Keratinocyte (primary cell): Measurements from ENCODE around the gene CCDC174. TPM values are rescaled to one million over a fixed set of nuclear protein-coding genes. Genes with fewer than 3 reads are reported as not detected.
"Not testable (repeated sequence)": the region's sequence is repeated elsewhere in the genome, so short reads cannot be mapped to it uniquely, and the experiment has no call there.

ENCODE experiments used
- DNase-seq: peaks from one replicate; pipeline ENCODE4 v3.0.0-alpha.2; 2011; ENCODE audit warnings: low read depth, missing footprints, low spot score
- FAIRE-seq: peaks from 2 replicates; lab custom pipeline; 2011; peaks lifted over from hg19 to GRCh38; lab: Jason Lieb, UNC
- H2AFZ ChIP-seq: 2 replicates; pipeline ENCODE4 v1.6.0; 2012; ENCODE audit warnings: low read length, control low read depth, inconsistent platforms; ENCODE audit not compliant: control insufficient read depth
- H3K27ac ChIP-seq: 2 replicates; pipeline ENCODE4 v1.5.1; 2011; ENCODE audit warnings: low read length; ENCODE audit not compliant: control insufficient read depth, insufficient read depth
- H3K27me3 ChIP-seq: 3 replicates; pipeline ENCODE4 v1.6.0; 2011; ENCODE audit warnings: low read length; ENCODE audit not compliant: control insufficient read depth, insufficient read depth; ENCODE audit errors: extremely low read depth
- H3K36me3 ChIP-seq, 2 experiments: 2 replicates in 1 of 2; 3 replicates in 1 of 2; pipeline ENCODE4 v1.5.1; 2011; ENCODE audit warnings: low read length in 2 of 2, mild to moderate bottlenecking in 1 of 2; ENCODE audit not compliant: control insufficient read depth in 2 of 2, insufficient read depth in 2 of 2; ENCODE audit errors: extremely low read depth in 1 of 2
- H3K4me1 ChIP-seq: 3 replicates; pipeline ENCODE4 v1.5.1; 2011; ENCODE audit warnings: low read length; ENCODE audit not compliant: control insufficient read depth, insufficient read depth; ENCODE audit errors: extremely low read depth
- H3K4me2 ChIP-seq: 3 replicates; pipeline ENCODE4 v1.6.0; 2011; ENCODE audit warnings: low read depth, low read length; ENCODE audit not compliant: control insufficient read depth, insufficient read depth; ENCODE audit errors: extremely low read depth
- H3K4me3 ChIP-seq, 3 experiments: fragments of 200-600 bp in 1 of 3; sonication (generic) in 1 of 3; 2 replicates in 2 of 3; 3 replicates in 1 of 3; pipeline ENCODE4 v1.5.1; 2011 to 2016; ENCODE audit warnings: low read length in 3 of 3, mild to moderate bottlenecking in 3 of 3, control low read depth in 2 of 3, inconsistent platforms in 1 of 3, low read depth in 1 of 3, mixed read lengths in 1 of 3, mixed run types in 1 of 3, moderate library complexity in 1 of 3; ENCODE audit not compliant: control insufficient read depth in 2 of 3, insufficient read depth in 2 of 3; ENCODE audit errors: extremely low read depth in 1 of 3
- H3K79me2 ChIP-seq: 2 replicates; pipeline ENCODE4 v1.6.0; 2012; ENCODE audit warnings: low read length; ENCODE audit not compliant: control insufficient read depth, insufficient read depth
- H3K9ac ChIP-seq: 3 replicates; pipeline ENCODE4 v1.6.0; 2011; ENCODE audit warnings: low read length; ENCODE audit not compliant: control insufficient read depth, insufficient read depth; ENCODE audit errors: extremely low read depth
- H3K9me1 ChIP-seq: 3 replicates; pipeline ENCODE4 v1.6.0; 2011; ENCODE audit warnings: low read length; ENCODE audit not compliant: control insufficient read depth, insufficient read depth; ENCODE audit errors: extremely low read depth
- H3K9me3 ChIP-seq: 2 replicates; pipeline ENCODE4 v1.5.1; 2012; ENCODE audit warnings: low read depth, low read length; ENCODE audit not compliant: control insufficient read depth
- H4K20me1 ChIP-seq: 3 replicates; pipeline ENCODE4 v1.6.0; 2011; ENCODE audit warnings: low read length; ENCODE audit not compliant: control insufficient read depth, insufficient read depth; ENCODE audit errors: extremely low read depth
- EZH2 ChIP-seq: IDR thresholded peaks from one replicate; pipeline ENCODE4 v1.6.1; 2012; ENCODE audit warnings: inconsistent platforms, mild to moderate bottlenecking, low read length, moderate library complexity
- dilution Hi-C: fragments of 300-500 bp; cut with MboI; formaldehyde crosslinking; loops from one replicate; pipeline ENCODE4 v1.7.0; 2020; ENCODE audit warnings: low sequenced_read_pairs; ENCODE audit not compliant: extremely low pct_ligation_motif_present
- polyA plus RNA-seq, 5 experiments: library from polyadenylated mRNA; depleted of rRNA in 3 of 5; stranded (reverse) in 3 of 5; stranded (forward) in 1 of 5; unstranded in 1 of 5; fragments of >200 nt; gene quantifications; 1 replicate in 1 of 5; 2 replicates in 3 of 5; 3 replicates in 1 of 5; pipeline versions ENCODE4 v1.2.1 to v1.2.3, GENCODE V29; 2011 to 2012; ENCODE audit warnings: missing spikeins in 2 of 5, low read depth in 1 of 5, low replicate concordance in 1 of 5
- TF ChIP-seq, protein P1 (sequence below), 3 experiments: IDR thresholded peaks in 1 of 3; conservative IDR thresholded peaks in 1 of 3; optimal IDR thresholded peaks in 1 of 3; 2 replicates in 2 of 3; 3 replicates in 1 of 3; pipeline versions ENCODE3 to v1.5.1; 2011; ENCODE audit warnings: low read length in 3 of 3, mild to moderate bottlenecking in 3 of 3, moderate library complexity in 2 of 3, control low read depth in 1 of 3, inconsistent platforms in 1 of 3; ENCODE audit not compliant: insufficient read depth in 2 of 3; ENCODE audit errors: extremely low read depth in 1 of 3

CCDC174 gene
- polyA plus RNA-seq, 1 donor (not counting 4 experiments of a cell fraction or from before 2014, with no cell fraction given): 6.2 TPM

DNA sequence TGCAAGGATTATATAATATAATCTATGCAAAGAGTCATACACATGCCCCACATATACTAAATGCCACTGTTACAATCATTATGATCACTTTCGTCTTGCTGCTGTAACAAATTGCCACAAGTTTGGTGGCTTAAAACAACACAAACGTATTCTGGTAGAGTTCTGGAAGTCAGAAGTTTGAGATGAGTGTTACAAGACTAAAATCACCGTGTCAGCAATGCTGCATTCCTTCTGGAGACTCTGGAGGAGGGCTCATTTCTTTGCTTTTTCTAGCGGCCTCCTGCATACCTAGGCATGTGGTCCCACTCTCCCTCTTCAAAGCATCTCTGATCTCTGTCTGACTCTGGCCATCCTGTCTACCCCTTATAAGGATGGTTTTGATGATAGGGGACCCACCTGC, 1.4 kb upstream of the CCDC174 start:
- Histone ChIP-seq H3K27me3 (no peaks in the 10 kb centered on the region), H4K20me1 (no peaks in the 10 kb centered on the region), H3K79me2 (peaks cover 22% of the 10 kb centered on the region), H2AFZ (no peak overlapping the region), H3K9me1 (no peaks in the 10 kb centered on the region), H3K36me3 (peaks cover 2 to 4% of the 10 kb centered on the region in 2 experiments), H3K4me3 (no peak overlapping the region), H3K27ac (no peak overlapping the region), H3K4me2 (peak overlapping the region; percentile 76), H3K4me1 (peaks cover 10% of the 10 kb centered on the region), H3K9me3 (no peaks in the 10 kb centered on the region), H3K9ac (no peak overlapping the region)
- TF ChIP-seq, protein P1, sequence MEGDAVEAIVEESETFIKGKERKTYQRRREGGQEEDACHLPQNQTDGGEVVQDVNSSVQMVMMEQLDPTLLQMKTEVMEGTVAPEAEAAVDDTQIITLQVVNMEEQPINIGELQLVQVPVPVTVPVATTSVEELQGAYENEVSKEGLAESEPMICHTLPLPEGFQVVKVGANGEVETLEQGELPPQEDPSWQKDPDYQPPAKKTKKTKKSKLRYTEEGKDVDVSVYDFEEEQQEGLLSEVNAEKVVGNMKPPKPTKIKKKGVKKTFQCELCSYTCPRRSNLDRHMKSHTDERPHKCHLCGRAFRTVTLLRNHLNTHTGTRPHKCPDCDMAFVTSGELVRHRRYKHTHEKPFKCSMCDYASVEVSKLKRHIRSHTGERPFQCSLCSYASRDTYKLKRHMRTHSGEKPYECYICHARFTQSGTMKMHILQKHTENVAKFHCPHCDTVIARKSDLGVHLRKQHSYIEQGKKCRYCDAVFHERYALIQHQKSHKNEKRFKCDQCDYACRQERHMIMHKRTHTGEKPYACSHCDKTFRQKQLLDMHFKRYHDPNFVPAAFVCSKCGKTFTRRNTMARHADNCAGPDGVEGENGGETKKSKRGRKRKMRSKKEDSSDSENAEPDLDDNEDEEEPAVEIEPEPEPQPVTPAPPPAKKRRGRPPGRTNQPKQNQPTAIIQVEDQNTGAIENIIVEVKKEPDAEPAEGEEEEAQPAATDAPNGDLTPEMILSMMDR (optimal IDR thresholded peaks at IDR 0.05 in 1 of 3, IDR thresholded peaks at IDR 0.05 in 1 of 3, conservative IDR thresholded peaks at IDR 0.05 in 1 of 3; ENCODE audit: extremely low read depth in 1 of 3, insufficient read depth in 2 of 3, low read length in 3 of 3): no peak
- TF ChIP-seq EZH2: no peak
- FAIRE-seq: no peak
- DNase-seq: no peak
- dilution Hi-C loops: no loop called here

DNA sequence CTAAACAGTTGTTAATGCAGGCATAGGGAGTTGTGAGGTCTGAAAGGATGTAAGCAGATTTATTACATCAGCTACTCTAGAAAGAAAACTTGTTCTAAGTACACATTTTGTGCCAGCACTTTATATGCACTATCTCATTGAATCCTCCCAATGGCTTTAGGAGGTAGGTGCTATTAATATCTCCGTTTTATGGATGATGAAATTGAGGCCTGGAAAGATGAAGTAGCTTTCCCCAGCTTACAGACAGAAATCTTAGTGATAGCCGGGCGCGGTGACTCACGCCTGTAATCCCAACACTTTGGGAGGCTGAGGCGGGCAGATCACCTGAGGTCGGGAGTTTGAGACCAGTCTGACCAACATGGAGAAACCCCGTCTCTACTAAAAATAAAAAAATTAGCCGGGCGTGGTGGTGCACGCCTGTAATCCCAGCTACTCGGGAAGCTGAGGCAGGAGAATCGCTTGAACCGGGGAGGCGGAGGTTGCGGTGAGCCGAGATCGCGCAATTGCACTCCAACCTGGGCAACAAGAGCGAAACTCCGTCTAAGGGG, 872 bp downstream of the CCDC174 start:
- H3K79me2 ChIP-seq: peaks cover 22% of the 10 kb centered on the region
- H3K4me3 ChIP-seq: peak overlapping the region; percentile 73 to 98 (median 75)
- H3K27me3 ChIP-seq, H3K9me1 ChIP-seq, H3K36me3 ChIP-seq, DNase-seq, H3K9me3 ChIP-seq, FAIRE-seq, H4K20me1 ChIP-seq, dilution Hi-C loops: not testable (repeated sequence)
- peak overlapping the region; percentile 95 for H3K27ac ChIP-seq
- H3K9ac ChIP-seq: peak overlapping the region; percentile 98
- peaks cover 10% of the 10 kb centered on the region for H3K4me1 ChIP-seq
- peak overlapping the region; percentile 89 for H3K4me2 ChIP-seq
- peak overlapping the region; percentile 99 for H2AFZ ChIP-seq

GRCh38 chr3:14657579-14657978, 6.0 kb downstream of the CCDC174 start:
- Histone ChIP-seq H3K9me3 (no peaks in the 10 kb centered on the region), H4K20me1 (no peaks in the 10 kb centered on the region), H3K4me2 (no peak overlapping the region), H3K9me1 (no peaks in the 10 kb centered on the region), H2AFZ (no peak overlapping the region), H3K36me3 (peaks cover 36 to 47% of the 10 kb centered on the region in 2 experiments), H3K4me3 (no peak overlapping the region), H3K27me3 (no peaks in the 10 kb centered on the region), H3K79me2 (peaks cover 13% of the 10 kb centered on the region), H3K4me1 (peaks cover 6% of the 10 kb centered on the region), H3K27ac (no peak overlapping the region), H3K9ac (no peak overlapping the region)
- FAIRE-seq (no peak), DNase-seq (no peak)
- TF ChIP-seq, protein P1 (optimal IDR thresholded peaks at IDR 0.05 in 1 of 3, IDR thresholded peaks at IDR 0.05 in 1 of 3, conservative IDR thresholded peaks at IDR 0.05 in 1 of 3; ENCODE audit: extremely low read depth in 1 of 3, insufficient read depth in 2 of 3, low read length in 3 of 3): no peak
- TF ChIP-seq EZH2: no peak
- dilution Hi-C loops: no loop called here
